ENCODE measurements around the gene TLN1. TPM values are rescaled to one million over a fixed set of nuclear protein-coding genes. Genes with fewer than 3 reads are reported as not detected.
A peak's percentile ranks its signal among the peaks of the same experiment; 100 is the strongest.

TLN1 gene
- total and polyA plus RNA-seq, 10 of the 15 experiments (the other 5 are each of a cell fraction or from before 2014, with no cell fraction given): 11.6 to 305 (median 71.9) TPM

DNA sequence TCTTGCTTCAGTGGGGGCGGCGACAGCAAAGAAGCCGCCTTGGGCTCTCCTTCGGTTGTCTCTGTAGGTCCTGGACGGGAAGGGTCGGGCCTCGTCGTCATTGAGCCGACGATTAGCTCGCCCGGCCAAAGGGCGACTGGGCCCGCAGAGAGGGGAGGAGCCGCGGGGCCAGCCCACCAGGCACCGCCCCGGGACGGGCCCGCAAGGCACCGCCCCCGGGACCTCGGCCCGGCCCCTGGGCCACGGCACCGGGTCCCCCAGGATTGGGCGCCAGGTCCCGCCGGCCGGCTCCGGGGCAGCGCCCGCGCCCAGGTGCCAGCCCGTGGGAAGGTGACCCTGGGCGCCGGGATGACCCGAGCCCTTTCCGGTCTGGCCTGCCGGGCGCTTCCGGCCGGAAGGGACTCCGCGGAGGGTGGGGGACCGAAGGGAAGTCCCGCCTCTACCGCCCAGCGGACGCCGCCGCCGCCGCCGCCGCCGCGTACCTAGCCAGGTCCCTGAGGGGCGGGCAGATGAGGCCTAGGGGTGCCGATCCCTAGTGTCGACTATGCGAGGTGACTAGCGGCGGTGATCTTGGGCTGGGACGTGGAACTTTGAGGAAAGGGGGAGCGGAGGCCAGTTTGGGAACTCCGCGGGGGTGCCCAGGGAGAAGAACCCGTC lies 17.0 kb upstream of the TLN1 start, which contains the start of the genes GBA2 and RGP1 (continued):
- TF ChIP-seq, protein P1, sequence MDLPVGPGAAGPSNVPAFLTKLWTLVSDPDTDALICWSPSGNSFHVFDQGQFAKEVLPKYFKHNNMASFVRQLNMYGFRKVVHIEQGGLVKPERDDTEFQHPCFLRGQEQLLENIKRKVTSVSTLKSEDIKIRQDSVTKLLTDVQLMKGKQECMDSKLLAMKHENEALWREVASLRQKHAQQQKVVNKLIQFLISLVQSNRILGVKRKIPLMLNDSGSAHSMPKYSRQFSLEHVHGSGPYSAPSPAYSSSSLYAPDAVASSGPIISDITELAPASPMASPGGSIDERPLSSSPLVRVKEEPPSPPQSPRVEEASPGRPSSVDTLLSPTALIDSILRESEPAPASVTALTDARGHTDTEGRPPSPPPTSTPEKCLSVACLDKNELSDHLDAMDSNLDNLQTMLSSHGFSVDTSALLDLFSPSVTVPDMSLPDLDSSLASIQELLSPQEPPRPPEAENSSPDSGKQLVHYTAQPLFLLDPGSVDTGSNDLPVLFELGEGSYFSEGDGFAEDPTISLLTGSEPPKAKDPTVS (IDR thresholded peaks at IDR 0.05; ENCODE audit: low read depth, low read length): no peak
- TF ChIP-seq, protein P2, sequence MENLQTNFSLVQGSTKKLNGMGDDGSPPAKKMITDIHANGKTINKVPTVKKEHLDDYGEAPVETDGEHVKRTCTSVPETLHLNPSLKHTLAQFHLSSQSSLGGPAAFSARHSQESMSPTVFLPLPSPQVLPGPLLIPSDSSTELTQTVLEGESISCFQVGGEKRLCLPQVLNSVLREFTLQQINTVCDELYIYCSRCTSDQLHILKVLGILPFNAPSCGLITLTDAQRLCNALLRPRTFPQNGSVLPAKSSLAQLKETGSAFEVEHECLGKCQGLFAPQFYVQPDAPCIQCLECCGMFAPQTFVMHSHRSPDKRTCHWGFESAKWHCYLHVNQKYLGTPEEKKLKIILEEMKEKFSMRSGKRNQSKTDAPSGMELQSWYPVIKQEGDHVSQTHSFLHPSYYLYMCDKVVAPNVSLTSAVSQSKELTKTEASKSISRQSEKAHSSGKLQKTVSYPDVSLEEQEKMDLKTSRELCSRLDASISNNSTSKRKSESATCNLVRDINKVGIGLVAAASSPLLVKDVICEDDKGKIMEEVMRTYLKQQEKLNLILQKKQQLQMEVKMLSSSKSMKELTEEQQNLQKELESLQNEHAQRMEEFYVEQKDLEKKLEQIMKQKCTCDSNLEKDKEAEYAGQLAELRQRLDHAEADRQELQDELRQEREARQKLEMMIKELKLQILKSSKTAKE (IDR thresholded peaks at IDR 0.05; ENCODE audit: low read depth, poor library complexity, severe bottlenecking): no peak
- TF ChIP-seq MXI1 (IDR thresholded peaks at IDR 0.05; ENCODE audit: low read depth, low read length): peak; percentile 62; the same call in 1 of the 2 replicates
- TF ChIP-seq PML (IDR thresholded peaks at IDR 0.05; ENCODE audit: low read length): no peak
- TF ChIP-seq ETV6 (conservative IDR thresholded peaks at IDR 0.05 in 1 of 2, IDR thresholded peaks at IDR 0.05 in 1 of 2; ENCODE audit: borderline replicate concordance in 1 of 2, low read depth in 1 of 2): no peak
- TF ChIP-seq EGR1 (IDR thresholded peaks at IDR 0.05; ENCODE audit: borderline replicate concordance in 1 of 2, low read depth in 2 of 2, low read length in 2 of 2): peak in 1 of 2 experiments; percentile 6; a peak in 1 of 3 replicates
- no peak for TF ChIP-seq EP300 (IDR thresholded peaks at IDR 0.05; ENCODE audit: borderline replicate concordance in 1 of 2, control insufficient read depth in 1 of 2, low read depth in 2 of 2, low read length in 2 of 2)
- TF ChIP-seq RFX5 (IDR thresholded peaks at IDR 0.05; ENCODE audit: low read depth, low read length): no peak
- TF ChIP-seq E4F1 (IDR thresholded peaks at IDR 0.05; ENCODE audit: borderline replicate concordance, partially characterized antibody): no peak
- TF ChIP-seq HDGF (IDR thresholded peaks at IDR 0.05): no peak; the same call in 1 of the 2 replicates
- TF ChIP-seq, protein P3, sequence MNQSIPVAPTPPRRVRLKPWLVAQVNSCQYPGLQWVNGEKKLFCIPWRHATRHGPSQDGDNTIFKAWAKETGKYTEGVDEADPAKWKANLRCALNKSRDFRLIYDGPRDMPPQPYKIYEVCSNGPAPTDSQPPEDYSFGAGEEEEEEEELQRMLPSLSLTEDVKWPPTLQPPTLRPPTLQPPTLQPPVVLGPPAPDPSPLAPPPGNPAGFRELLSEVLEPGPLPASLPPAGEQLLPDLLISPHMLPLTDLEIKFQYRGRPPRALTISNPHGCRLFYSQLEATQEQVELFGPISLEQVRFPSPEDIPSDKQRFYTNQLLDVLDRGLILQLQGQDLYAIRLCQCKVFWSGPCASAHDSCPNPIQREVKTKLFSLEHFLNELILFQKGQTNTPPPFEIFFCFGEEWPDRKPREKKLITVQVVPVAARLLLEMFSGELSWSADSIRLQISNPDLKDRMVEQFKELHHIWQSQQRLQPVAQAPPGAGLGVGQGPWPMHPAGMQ (IDR thresholded peaks at IDR 0.05; ENCODE audit: borderline replicate concordance): no peak
- TF ChIP-seq NKRF (conservative IDR thresholded peaks at IDR 0.05): peak; percentile 84
- peak; percentile 64 for TF ChIP-seq MEF2B (IDR thresholded peaks at IDR 0.05; ENCODE audit: partially characterized antibody, poor library complexity, severe bottlenecking)
- TF ChIP-seq SMARCA5 (IDR thresholded peaks at IDR 0.05): peak; percentile 79; the same call in 1 of the 2 replicates
- peak; percentile 84; the same call in 1 of the 2 replicates for TF ChIP-seq ESRRA (IDR thresholded peaks at IDR 0.05; ENCODE audit: low read length)
- TF ChIP-seq SRF (IDR thresholded peaks at IDR 0.05; ENCODE audit: low read depth in 2 of 2, low read length in 2 of 2): 0 out of 4 replicates have a peak, but pooled peaks of 1 of the 2 experiments have one; percentile 24
- TF ChIP-seq MYB (IDR thresholded peaks at IDR 0.05; ENCODE audit: borderline replicate concordance, low read depth, low read length): no peak
